Sciatic nerve (tissue), 2 donors: ENCODE results near the gene PHACTR3. TPM values are rescaled to one million over a fixed set of nuclear protein-coding genes. Genes with fewer than 3 reads are reported as not detected.

Experiments
- ATAC-seq: fragments of 200-7000 bp; cut with Tn5 transposase; one replicate; pipeline ENCODE4 v1.9.1; 2020; ENCODE audit warnings: mild to moderate bottlenecking, moderate library complexity
- DNase-seq: peaks from one replicate; pipeline ENCODE4 v3.0.0-alpha.2; 2020; ENCODE audit warnings: low spot score
- intact Hi-C: fragments of 100-400 bp; cut with DNase I; formaldehyde crosslinking; loops from one replicate; pipeline ENCODE4 v1.14.2; 2022
- total RNA-seq: library from RNA; stranded (reverse); fragmentation: NEBNext Ultra II Directional; extraction: Animal tissue kit (Norgen Biotek cat#: 25700); gene quantifications from one replicate; pipeline ENCODE4 v1.2.1, GENCODE V29; 2021
- donor health status: DM: no; HTN: no; CAD: no.
- donor health status: DM: no; HTN: no; CAD: no.

PHACTR3 gene
- total RNA-seq, 1 donor from 2014 or later: not detected

- ATAC-seq (no peak), DNase-seq (no peak)
- intact Hi-C loops: no loop called here
Measured at GRCh38 chr20:59818911-59819310, 214.6 kb downstream of the PHACTR3 start.

GRCh38 chr20:59819496-59820203, 215.3 kb downstream of the PHACTR3 start:
- ATAC-seq (peak; percentile 20), DNase-seq (no peak)
- intact Hi-C loops: no loop called here

- peak; percentile 91 for ATAC-seq
- intact Hi-C loops: no loop called here
- no peak for DNase-seq
Measured at GRCh38 chr20:59820204-59821041, 216.1 kb downstream of the PHACTR3 start.

DNA sequence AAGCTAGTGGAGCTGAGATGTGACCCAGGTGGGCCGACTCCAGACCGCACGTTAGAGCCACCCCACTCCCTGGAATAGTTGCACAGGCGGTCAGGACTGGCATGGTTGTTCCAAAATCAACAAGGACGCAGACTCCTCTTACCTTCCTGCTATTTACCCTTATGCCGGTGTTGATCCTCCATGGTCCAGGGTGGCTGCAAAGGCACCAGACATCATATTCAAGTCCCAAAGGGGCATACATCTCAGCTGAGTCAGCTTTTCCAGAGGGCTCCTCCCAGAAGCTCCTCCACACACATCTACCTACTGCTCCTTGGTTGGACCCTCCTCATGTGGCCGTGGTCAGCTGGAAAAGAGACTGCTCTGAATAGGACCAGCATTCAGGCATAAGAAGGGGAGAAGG, 216.9 kb downstream of the PHACTR3 start:
- intact Hi-C loops: no loop called here
- ATAC-seq: no peak
- no peak for DNase-seq

GRCh38 chr20:59821788-59822187, 217.4 kb downstream of the PHACTR3 start:
- ATAC-seq (no peak), DNase-seq (no peak)
- intact Hi-C loops: no loop called here

DNA sequence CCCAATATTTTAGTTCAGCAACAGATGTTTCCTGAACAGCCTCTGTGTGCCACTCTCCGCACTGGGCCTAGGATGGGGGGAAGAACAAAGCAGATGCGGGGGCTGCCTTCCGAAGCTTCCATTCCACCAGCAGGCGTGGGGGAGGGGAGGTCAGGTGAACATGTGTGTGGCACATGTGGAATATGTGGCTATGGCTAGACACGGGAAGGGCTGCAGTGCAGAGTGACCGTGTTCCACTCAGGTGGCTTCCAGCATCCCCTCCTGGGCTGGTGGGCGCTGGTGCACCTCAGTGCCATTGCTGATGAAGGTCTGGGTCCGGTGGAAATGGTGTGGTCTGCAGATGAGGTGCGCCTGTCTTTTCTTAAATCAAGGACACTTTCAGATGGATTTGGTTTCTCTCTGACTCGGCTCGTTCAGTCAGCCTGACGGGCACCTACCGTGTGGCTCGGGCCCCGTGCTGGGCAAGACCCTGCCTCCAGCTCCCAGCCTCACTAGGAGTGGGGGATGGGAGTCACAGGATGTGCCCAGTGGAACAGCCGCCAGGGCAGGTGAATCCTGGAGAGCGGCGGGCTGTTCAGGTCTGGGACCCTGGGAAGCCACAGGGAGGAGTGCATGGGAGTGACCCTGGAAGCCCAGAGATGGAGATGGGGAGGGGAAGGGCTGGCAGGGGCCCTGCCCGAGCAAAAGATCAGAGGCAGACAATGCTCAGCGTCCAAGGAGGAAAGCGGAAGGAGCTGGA, 218.1 kb downstream of the PHACTR3 start:
- intact Hi-C loops: no loop called here
- ATAC-seq: no peak
- no peak for DNase-seq

GRCh38 chr20:59823030-59823423, 218.7 kb downstream of the PHACTR3 start:
- intact Hi-C loops: no loop called here
- no peak for DNase-seq
- ATAC-seq: no peak

DNA sequence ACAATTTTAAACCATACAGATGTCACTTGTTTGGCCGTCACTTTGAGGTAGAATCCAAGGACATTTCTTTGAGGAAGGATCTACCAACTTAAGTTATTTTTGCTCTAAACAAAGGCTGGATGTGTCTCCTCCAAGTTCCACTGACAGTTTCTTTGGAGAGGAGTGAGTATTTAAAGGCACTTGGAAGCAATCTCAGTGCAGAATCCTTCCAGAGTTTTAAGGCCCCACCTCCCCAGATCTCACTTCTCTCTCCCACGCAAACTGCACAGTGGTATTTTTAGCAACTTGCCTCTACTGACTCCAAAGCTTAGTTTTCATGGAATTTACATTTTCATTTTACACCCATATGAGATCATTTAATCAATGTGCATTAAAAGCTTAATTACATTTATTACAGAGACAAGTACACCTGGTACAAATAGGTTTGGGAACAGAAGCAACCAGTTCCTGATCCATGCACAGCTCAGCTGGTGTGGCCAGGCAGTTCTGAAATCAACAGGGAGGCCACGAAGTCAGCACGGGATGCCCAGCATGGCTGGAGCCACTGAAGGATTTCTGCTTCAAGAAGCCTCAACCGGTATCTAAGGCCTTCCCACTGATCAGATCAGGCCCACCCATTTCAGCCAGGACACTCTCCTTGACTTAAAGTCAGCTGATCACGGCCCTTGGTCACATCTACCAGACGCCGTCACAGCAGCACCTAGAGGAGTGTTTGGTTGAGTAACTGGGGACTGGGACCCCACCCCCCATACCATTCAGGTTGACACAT, 219.3 kb downstream of the PHACTR3 start:
- ATAC-seq (no peak), DNase-seq (no peak)
- intact Hi-C loops: no loop called here

- intact Hi-C loops: no loop called here
- ATAC-seq (no peak), DNase-seq (no peak)
Measured at GRCh38 chr20:59824711-59825562, 220.6 kb downstream of the PHACTR3 start.

GRCh38 chr20:59825563-59825920, 221.2 kb downstream of the PHACTR3 start:
- DNase-seq (no peak), ATAC-seq (no peak)
- intact Hi-C loops: no loop called here

- intact Hi-C loops: no loop called here
- DNase-seq (no peak), ATAC-seq (no peak)
Measured at GRCh38 chr20:59825944-59826759, 221.8 kb downstream of the PHACTR3 start.

- no peak for DNase-seq
Measured at GRCh38 chr20:59827138-59828056, 223.1 kb downstream of the PHACTR3 start.

DNA sequence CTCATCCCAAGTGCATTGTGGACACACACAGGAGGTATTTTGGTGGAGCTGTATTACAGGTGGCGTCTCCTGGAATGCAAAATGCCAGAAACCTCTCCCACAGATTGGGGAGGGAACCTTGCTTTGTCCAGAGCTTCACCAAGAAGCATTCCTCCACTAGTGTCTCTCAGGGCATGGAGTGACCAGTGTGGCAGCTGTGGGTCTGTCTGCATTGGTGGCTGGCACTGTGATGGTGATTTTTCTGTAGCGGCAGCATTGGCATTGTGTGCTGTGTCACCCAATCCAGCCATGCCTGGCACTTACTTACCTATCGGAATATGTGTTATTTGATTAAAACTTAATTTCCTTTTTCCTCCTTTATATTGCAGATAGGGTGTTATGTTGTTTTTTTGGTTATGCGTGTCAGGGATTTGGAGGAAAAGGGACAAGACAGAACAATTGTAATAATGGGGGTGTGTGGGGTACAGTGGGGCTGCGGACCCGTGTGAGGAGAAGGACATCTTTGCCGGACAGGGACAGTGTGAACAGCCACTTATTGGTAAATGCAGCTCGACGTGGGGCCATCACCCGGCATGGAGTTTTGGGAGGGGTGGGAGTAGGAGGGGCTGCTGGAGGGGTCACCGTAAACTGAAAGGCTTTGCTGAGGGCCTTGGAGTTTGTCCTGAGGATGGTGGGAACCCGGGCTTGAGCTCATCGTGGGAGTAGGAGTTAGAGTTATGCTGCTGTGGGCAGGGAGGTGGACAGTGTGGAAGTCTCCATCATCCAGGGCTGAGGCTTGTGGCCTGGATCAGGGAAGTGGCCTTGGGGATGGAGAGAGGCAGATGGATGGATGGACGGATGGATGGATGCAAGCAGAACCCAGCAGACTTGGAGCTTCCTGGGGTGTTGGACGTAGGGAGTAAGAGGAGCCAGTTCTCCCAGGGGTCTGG, 224.0 kb downstream of the PHACTR3 start:
- no peak for DNase-seq
- intact Hi-C loops: no loop called here
- ATAC-seq: no peak

More at GRCh38 chr20:59827138-59828056, 223.1 kb downstream of the PHACTR3 start:
- ATAC-seq: no peak
- intact Hi-C loops: no loop called here

DNA sequence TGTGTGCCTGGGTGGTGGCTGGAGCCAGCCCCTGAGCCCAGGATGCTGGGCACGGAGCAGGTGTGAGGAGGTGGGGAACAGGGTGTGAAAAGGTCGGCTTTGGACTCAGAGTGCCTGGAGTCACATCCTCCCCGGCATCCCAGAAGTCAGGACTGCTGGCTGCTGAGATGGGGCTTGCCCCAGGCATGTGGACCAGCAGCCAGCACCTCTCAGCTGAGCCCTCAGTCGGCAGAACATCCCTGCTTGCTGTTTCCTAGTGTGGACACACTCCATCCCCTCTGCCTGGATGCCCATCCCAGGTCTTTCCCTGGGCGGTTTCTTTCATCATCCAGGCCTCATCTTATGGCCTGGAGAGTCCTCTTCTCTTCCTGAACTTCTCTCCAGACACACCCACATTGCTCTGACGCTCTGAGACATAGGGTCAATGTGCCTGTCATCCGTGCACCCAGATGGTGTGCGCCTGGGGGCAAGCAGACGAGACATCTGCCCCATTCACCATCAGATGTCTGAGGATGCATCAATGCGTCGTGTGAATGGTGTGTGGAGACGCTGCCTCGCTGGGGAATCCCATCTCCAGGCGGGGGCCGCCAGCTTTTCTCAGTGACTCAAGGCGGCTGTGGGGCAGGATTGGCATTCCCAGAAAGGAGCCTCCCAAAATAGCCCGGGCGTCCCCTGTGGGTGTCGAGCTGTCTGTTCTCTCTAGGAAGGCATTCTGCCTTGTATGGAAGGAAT, 224.9 kb downstream of the PHACTR3 start:
- no peak for ATAC-seq
- DNase-seq: no peak
- intact Hi-C loops: no loop called here
